Neural progenitor cell (in vitro differentiated cells): ENCODE results near the gene SLC51A.

Experiments
- CTCF ChIP-seq: fragments of 200-600 bp; sonication (generic); IDR thresholded peaks from 2 replicates; pipeline ENCODE4 v1.5.1; 2017; ENCODE audit warnings: antibody characterized with exemption, mild to moderate bottlenecking
- EZH2 ChIP-seq: fragments of 200-600 bp; sonication (generic); IDR thresholded peaks from 2 replicates; pipeline ENCODE4 v1.6.1; 2017; ENCODE audit warnings: antibody characterized with exemption, mild to moderate bottlenecking, moderate library complexity
- EZH2phosphoT487 ChIP-seq: fragments of 200-600 bp; sonication (generic); IDR thresholded peaks from 2 replicates; pipeline ENCODE4 v1.6.1; 2017; ENCODE audit warnings: antibody characterized with exemption

DNA sequence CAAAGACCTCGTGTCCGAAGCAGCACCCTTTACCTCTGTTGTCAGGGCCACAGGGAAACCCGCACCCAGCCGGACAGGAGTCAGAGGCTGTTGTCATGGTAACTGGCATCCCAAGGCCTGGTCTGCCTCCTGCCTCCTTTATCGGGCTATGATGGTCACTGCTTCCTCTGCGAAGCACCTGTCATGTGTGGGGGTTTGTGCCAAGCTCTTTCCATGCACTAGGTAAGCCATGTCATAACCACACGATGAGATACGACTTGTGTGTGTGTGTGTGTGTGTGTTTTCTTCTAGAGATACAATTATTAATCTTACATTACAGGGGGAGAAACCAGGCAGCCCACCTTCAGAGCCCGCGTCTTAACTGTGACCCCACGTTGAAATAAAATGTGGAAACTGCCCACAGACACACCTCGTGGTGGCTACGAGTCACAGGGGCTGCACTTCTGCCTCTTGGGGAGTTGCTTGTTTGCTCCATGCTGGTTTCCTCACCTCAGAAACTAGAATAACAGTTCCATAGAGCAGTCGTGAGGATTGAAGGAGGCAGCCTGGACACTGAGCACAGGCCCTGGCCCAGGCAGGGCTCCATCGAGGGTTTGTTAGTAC is 23.1 kb upstream of the SLC51A start:
- TF ChIP-seq CTCF (no peak), EZH2phosphoT487 (no peak), EZH2 (no peak)
